ENCODE measurements around the gene SON.

DNA sequence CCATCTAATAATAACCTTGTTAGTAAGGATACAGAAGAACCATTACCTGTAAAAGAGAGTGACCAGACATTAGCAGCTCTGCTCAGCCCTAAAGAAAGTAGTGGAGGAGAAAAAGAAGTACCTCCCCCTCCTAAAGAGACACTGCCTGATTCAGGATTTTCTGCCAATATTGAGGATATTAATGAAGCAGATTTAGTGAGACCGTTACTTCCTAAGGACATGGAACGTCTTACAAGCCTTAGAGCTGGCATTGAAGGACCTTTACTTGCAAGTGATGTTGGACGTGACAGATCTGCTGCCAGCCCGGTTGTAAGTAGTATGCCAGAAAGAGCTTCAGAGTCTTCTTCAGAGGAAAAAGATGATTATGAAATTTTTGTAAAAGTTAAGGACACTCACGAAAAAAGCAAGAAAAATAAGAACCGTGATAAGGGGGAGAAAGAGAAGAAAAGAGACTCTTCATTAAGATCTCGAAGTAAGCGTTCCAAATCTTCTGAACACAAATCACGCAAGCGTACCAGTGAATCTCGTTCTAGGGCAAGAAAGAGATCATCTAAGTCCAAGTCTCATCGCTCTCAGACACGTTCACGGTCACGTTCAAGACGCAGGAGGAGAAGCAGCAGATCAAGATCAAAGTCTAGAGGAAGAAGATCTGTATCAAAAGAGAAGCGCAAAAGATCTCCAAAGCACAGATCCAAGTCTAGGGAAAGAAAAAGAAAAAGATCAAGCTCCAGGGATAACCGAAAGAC lies 11.6 kb downstream of the SON start:
- TF ChIP-seq, protein P1, sequence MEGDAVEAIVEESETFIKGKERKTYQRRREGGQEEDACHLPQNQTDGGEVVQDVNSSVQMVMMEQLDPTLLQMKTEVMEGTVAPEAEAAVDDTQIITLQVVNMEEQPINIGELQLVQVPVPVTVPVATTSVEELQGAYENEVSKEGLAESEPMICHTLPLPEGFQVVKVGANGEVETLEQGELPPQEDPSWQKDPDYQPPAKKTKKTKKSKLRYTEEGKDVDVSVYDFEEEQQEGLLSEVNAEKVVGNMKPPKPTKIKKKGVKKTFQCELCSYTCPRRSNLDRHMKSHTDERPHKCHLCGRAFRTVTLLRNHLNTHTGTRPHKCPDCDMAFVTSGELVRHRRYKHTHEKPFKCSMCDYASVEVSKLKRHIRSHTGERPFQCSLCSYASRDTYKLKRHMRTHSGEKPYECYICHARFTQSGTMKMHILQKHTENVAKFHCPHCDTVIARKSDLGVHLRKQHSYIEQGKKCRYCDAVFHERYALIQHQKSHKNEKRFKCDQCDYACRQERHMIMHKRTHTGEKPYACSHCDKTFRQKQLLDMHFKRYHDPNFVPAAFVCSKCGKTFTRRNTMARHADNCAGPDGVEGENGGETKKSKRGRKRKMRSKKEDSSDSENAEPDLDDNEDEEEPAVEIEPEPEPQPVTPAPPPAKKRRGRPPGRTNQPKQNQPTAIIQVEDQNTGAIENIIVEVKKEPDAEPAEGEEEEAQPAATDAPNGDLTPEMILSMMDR (IDR thresholded peaks at IDR 0.05): no peak
- TF ChIP-seq POLR2A (IDR thresholded peaks at IDR 0.05): no peak

Measured in right lobe of liver (tissue), 4 donors.